Activated CD8-positive, alpha-beta memory T cell treated with anti-CD3 and anti-CD28 coated beads for 24 hours (primary cell): ENCODE data around the gene NUP85.
"Not testable (repeated sequence)": the region's sequence is repeated elsewhere in the genome, so short reads cannot be mapped to it uniquely, and the experiment has no call there.

Experiments used
- DNase-seq: peaks from one replicate; pipeline ENCODE4 v3.0.0-alpha.2; 2020

The NUP85 gene

GRCh38 chr17:75270218-75270965 is 64.9 kb downstream of the NUP85 start:
- peak; percentile 89 for DNase-seq

DNA sequence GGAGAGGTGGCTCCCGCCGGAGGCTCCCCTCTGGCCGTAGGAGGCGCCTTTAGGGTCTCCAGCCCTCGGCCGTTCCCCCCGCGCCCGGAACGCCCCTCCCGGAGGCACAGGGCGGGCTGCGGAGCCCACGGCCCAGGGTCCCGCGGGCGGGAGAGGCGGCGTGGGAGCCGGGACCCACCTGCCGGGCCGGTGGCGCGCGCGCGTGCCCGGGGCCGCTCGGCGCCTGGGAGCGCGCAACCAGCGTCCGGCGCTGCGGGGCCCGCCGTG is 65.4 kb downstream of the NUP85 start, which contains the start of gene MIF4GD:
Gene MIF4GD (minus strand): TSS at position 266 of the 267 bp plus-strand sequence. CDS start 1,036 bp downstream, outside the sequence.
- no peak for DNase-seq

DNA sequence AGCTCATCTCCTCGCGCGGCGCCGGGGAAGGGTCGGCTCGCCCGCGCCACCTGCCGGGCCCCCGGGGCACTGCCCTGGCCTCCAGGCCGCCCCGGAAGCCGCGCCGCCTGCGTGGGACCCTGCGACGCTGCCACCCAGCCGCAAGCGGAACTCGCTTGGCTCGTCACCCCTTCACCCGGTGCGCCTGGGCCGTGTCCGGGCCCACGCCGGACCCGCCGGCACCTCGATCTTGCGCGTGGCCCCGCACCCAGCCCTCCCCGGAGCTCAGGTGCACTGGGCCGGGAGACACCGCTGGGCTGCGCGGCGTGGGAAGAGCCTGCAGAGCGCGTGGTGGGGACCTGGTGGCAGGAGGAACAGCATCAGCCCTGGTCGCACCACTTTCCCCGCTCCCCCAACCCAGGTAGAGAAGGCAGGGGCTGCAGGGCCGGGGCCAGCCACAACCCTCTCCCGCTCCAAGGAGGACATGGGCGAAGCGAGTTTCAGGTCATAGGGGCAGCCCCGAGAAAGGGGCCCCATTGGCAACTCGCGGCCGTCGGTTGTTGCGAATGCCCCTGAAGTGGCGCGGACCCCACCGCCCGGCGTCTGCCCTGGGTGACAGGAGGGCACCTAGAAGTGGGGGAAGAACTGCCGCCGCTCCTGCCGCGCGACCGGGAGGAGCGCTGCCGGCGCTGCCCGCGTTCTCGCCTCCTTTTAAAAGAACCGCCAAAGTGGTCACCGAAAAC is 65.9 kb downstream of the NUP85 start:
- DNase-seq = peak; percentile 95

DNA sequence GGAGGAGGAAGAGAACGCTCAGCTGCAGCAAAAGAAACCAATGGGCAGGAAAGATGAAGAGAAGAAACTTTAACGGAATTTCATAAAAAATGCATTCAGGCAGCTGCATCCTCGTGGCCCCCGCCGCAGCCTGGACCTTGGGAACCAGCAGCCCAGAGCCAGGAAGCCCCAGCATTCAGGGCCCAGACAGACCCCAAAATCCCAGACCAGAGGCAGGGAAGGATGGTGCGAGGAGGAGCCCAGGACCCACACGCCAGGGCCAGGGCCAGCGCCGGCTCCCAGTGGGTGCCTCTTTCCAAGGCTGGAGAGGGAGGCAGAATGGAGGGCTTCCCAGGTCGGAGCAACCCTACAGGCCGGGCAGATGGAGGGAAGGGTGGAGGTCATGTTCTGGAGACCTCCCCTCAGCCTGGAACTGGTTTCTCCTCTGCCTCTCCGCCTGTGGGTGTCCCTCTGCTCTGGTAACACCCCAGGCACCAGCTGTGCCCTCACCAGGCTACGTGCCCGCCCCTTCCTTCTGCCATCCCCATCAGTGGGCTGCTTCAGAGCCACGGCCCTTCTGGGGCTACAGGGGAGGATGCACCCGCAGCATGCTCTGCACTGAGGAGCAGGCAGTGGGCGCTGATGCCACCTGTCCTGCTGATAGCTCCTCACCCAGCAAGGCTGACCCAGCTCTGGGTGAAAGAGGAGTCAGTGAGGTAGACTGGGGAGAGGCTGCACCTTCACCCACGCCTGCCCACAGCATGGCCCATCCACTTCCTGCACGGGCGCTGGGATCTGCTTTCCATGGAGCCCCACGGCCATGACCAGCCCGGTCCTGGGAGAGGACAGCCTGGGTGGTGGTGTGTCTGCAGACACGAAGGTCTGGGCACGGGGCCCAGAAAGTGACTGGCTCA is 66.7 kb downstream of the NUP85 start:
- peak; percentile 62 for DNase-seq

DNA sequence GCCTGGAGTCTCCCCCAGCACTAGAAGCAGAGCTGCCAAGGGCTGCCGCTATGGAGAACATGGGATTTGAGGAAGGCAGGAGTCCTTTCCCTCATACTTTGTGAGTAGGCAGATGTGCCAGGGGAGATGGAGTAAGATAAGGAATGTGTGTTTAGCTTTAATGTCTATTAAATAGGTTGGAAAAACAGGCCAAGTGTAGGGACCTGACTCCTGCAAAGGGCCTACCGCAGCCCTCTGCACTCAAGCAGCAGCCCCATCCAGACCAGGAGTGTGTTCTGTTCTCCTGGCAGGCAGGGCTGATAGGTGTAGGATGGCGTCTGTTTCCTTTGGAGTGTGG is 67.3 kb downstream of the NUP85 start:
- no peak for DNase-seq

GRCh38 chr17:75273977-75274708 is 68.7 kb downstream of the NUP85 start:
- DNase-seq = no peak

- no peak for DNase-seq
Measured at GRCh38 chr17:75277664-75278071, 72.2 kb downstream of the NUP85 start.

DNA sequence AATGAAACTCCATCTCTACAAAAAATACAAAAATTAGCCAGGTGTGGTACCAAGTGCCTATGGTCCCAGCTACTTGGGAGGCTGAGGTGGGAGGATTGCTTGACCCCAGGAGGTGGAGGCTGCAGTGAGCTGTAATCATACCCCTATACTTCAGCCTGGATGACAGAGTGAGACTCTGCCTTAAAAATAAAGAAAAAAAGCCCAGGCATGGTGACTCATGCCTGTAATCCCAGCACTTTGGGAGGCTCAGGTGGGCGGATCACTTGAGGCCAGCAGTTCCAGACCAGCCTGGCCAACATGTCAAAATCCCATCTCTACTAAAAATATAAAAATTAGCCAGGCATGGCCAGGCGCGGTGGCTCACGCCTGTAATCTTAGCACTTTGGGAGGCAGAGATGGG is 74.7 kb downstream of the NUP85 start:
- DNase-seq = not testable (repeated sequence)

DNA sequence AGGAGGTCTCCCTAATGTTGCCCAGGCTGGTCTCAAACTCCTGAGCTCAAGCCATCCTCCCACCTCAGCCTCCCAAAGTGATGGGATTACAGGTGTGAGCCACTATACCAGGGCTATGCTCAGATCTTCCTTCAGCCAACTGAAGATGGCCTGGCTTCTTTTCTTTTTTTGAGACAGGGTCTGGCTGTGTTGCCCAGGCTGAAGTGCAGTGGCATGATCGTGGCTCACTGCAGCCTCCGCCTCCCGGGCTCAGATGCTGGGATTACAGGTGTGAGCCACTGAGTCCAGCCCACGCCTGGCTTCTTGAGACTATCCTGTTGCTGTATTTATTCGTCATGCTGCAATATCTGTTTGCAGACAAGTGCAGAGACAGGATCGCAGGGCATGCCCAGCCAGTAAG is 79.6 kb downstream of the NUP85 start:
- DNase-seq = no peak
